ENCODE measurements around the gene SHD.

DNA sequence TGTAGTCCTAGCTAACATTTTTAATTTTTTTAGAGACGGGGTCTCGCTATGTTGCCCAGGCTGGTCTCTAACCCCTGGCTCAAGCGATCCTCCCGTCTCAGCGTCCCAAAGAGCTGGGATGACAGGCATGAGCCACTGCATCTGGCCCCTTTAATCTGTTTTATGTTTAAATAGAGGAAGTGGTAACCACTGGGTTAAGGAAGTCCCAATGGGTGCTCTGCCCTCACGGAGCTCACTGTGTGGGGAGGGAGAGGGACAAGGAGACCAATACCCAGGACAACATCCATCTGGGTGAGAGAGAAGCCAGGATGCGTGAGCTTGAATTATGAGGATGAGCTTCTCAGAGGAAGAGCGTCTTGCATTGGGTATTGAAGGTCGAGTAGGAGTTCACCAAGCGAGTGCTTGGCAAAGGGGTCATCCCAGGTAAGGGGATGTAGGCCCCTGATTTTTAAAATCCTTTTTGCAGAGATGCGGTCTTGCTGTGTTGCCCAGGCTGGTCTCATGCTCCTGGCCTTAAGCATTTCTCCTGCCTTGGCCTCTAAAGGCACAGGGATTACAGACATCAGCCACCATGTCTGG is 18.4 kb upstream of the SHD start:
- TF ChIP-seq, protein P1, sequence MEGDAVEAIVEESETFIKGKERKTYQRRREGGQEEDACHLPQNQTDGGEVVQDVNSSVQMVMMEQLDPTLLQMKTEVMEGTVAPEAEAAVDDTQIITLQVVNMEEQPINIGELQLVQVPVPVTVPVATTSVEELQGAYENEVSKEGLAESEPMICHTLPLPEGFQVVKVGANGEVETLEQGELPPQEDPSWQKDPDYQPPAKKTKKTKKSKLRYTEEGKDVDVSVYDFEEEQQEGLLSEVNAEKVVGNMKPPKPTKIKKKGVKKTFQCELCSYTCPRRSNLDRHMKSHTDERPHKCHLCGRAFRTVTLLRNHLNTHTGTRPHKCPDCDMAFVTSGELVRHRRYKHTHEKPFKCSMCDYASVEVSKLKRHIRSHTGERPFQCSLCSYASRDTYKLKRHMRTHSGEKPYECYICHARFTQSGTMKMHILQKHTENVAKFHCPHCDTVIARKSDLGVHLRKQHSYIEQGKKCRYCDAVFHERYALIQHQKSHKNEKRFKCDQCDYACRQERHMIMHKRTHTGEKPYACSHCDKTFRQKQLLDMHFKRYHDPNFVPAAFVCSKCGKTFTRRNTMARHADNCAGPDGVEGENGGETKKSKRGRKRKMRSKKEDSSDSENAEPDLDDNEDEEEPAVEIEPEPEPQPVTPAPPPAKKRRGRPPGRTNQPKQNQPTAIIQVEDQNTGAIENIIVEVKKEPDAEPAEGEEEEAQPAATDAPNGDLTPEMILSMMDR (IDR thresholded peaks at IDR 0.05; ENCODE audit: poor library complexity): no peak
- no peak for TF ChIP-seq EZH2phosphoT487 (IDR thresholded peaks at IDR 0.05; ENCODE audit: low read depth, severe bottlenecking, unreplicated experiment)

All from hepatocyte (in vitro differentiated cells).